ENCODE results near the gene LAPTM5. TPM values are rescaled to one million over a fixed set of nuclear protein-coding genes. Genes with fewer than 3 reads are reported as not detected.

Gene LAPTM5
- total RNA-seq, 1 experiment from 2014 or later: 0.15 TPM

DNA sequence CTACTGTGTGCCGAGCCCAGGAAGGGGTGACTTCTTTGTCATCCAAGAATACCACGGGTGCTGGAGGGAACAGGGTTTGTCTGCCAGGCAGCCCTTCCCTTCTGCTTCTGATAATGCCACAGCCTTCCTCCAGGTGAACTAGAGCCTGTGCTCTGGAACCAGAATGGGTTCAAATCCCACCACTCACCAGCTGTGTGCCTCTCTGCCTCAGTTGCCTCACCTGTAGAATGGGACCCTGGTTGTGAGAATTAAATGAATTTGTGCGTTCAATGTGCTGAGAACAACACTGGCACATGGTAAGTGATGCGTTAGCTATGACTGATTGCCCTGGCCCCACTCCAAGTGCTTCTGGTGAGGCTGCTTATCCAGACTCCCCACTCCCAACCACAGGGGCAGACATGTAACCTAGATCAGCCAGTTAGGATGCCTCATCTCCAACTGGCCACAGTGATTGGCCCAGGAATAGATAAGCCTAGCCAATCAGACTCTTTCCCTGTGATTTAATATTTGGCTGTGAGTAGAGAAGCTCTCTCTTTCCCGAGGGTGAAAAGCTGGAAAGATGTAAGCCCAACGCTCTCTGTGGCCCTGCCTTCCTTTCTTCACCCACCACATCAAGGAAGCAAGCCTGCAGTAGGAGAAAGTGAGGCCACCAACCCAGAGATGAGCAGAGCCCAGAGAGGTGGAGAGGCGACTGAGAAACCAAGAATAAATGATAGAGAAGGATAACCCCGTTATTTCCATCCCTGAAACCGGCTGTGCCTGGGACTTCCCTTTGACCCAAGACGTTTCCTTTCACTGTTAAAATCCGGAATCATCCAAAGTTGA lies 20.8 kb upstream of the LAPTM5 start:
- H3K56ac ChIP-seq (ENCODE audit: insufficient read length, low read depth, low read length): no peak overlapping the region
- peaks cover 4% of the 10 kb centered on the region for H3K23me2 ChIP-seq (ENCODE audit: insufficient read length, low read depth, low read length, poor library complexity, severe bottlenecking)
- H3K27me3 ChIP-seq (ENCODE audit: insufficient read depth, low read length): no peaks in the 10 kb centered on the region; the same call in 1 of the 2 replicates
- no peak overlapping the region for H3K27ac ChIP-seq (ENCODE audit: insufficient read length, low read depth, low read length)
- H3K9me3 ChIP-seq (ENCODE audit: control insufficient read depth, low read depth, low read length): no peaks in the 10 kb centered on the region
- no peak overlapping the region for H4K5ac ChIP-seq (ENCODE audit: insufficient read length, low read depth, low read length)
- no peaks in the 10 kb centered on the region for H3K9me3 Mint-ChIP-seq
- peaks cover 9 to 25% of the 10 kb centered on the region in 2 experiments for H3K4me1 Mint-ChIP-seq
- TF ChIP-seq, protein P1, sequence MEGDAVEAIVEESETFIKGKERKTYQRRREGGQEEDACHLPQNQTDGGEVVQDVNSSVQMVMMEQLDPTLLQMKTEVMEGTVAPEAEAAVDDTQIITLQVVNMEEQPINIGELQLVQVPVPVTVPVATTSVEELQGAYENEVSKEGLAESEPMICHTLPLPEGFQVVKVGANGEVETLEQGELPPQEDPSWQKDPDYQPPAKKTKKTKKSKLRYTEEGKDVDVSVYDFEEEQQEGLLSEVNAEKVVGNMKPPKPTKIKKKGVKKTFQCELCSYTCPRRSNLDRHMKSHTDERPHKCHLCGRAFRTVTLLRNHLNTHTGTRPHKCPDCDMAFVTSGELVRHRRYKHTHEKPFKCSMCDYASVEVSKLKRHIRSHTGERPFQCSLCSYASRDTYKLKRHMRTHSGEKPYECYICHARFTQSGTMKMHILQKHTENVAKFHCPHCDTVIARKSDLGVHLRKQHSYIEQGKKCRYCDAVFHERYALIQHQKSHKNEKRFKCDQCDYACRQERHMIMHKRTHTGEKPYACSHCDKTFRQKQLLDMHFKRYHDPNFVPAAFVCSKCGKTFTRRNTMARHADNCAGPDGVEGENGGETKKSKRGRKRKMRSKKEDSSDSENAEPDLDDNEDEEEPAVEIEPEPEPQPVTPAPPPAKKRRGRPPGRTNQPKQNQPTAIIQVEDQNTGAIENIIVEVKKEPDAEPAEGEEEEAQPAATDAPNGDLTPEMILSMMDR (conservative IDR thresholded peaks at IDR 0.05): no peak
- no peak overlapping the region for H3K14ac ChIP-seq (ENCODE audit: insufficient read depth, low read length)
- no peak overlapping the region for H3T11ph ChIP-seq (ENCODE audit: low read length)
- peaks cover 18% of the 10 kb centered on the region for H3K27me3 Mint-ChIP-seq (ENCODE audit: low read depth)
- no peak overlapping the region for H3K4me2 ChIP-seq (ENCODE audit: insufficient read depth, insufficient read length, low read length)
- H3K79me2 ChIP-seq (ENCODE audit: insufficient read depth, low read length): no peaks in the 10 kb centered on the region
- H2BK120ac ChIP-seq (ENCODE audit: low read depth, low read length, poor library complexity, severe bottlenecking): no peak overlapping the region
- H3K27ac Mint-ChIP-seq: no peak overlapping the region; a peak in 1 of 7 replicates
- no peak overlapping the region for H3K4me3 Mint-ChIP-seq
- H3K4ac ChIP-seq (ENCODE audit: low read depth, low read length): no peak overlapping the region
- H3K79me1 ChIP-seq (ENCODE audit: insufficient read depth, low read depth, low read length, poor library complexity, severe bottlenecking): no peaks in the 10 kb centered on the region
- H3K9ac ChIP-seq (ENCODE audit: extremely low read depth, insufficient read length, low read length): no peak overlapping the region
- H2BK5ac ChIP-seq (ENCODE audit: insufficient read length, low read length): no peak overlapping the region
- no peak overlapping the region for H4K8ac ChIP-seq (replicated peaks; ENCODE audit: insufficient read length, low read depth, low read length)
- no peak overlapping the region for H2AK5ac ChIP-seq (ENCODE audit: insufficient read length, low read length)
- no peak overlapping the region for H3K23ac ChIP-seq (ENCODE audit: insufficient read length, low read depth, low read length)
- no peak overlapping the region for H4K91ac ChIP-seq (ENCODE audit: insufficient read length, low read depth, low read length)
- no peak overlapping the region for H3K18ac ChIP-seq (ENCODE audit: insufficient read length, low read depth, low read length)
- no peaks in the 10 kb centered on the region for H3K4me1 ChIP-seq (ENCODE audit: insufficient read depth, low read length)
- H2BK12ac ChIP-seq (ENCODE audit: insufficient read length, low read depth, low read length): no peak overlapping the region
- no peaks in the 10 kb centered on the region for H3K36me3 Mint-ChIP-seq (ENCODE audit: insufficient read depth in 1 of 3, low read depth in 3 of 3)
- no peak overlapping the region for H2AFZ ChIP-seq (ENCODE audit: low read length)
- whole genome bisulfite sequencing (ENCODE audit: extremely low coverage, insufficient read length, low lambda C conversion rate): no CpG with 5 or more reads among the region's 11 CpGs
- no peaks in the 10 kb centered on the region for H4K20me1 ChIP-seq (ENCODE audit: control insufficient read depth, insufficient read depth, insufficient read length)
- DNase-seq: no peak
- H2BK20ac ChIP-seq (ENCODE audit: low read depth, low read length, poor library complexity, severe bottlenecking): no peak overlapping the region
- H2BK15ac ChIP-seq (ENCODE audit: low read depth, low read length): no peak overlapping the region
